Measurements from ENCODE around the gene PDE4D.
A peak's percentile ranks its signal among the peaks of the same experiment; 100 is the strongest.

PDE4D gene

DNA sequence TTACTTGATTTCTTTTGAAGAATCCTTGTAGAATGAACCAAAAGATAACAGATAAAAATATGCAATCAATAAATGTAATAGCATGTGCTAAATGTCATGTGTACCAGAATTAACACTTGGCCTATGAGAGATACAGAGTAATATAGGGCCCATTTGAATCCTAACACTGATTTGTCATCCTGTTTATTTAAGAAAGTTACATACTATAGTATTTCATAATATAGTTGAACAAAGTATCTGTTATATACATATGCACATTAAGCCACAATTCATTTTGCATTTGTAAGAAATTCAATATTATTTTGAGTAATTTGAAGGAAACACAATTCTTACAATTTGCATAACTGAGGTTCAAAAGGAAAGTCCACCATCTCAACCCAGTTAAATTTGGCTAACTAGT is 389.5 kb downstream of the PDE4D start:
- H3K4me1 ChIP-seq (ENCODE audit: insufficient read depth, low read length): peaks cover 16% of the 10 kb centered on the region
- H3K27ac ChIP-seq (ENCODE audit: low read depth, low read length): no peak overlapping the region
- H3K9ac ChIP-seq (ENCODE audit: low read length): no peak overlapping the region
- H3K27me3 ChIP-seq (ENCODE audit: control insufficient read depth in 1 of 2, insufficient read depth in 2 of 2, low read length in 2 of 2): no peaks in the 10 kb centered on the region
- H3K4me3 ChIP-seq (ENCODE audit: low read depth in 1 of 2, low read length in 2 of 2): no peak overlapping the region
- H3K36me3 ChIP-seq (ENCODE audit: insufficient read depth, low read length): no peaks in the 10 kb centered on the region
- H3K9me3 ChIP-seq (ENCODE audit: low read length): no peaks in the 10 kb centered on the region

DNA sequence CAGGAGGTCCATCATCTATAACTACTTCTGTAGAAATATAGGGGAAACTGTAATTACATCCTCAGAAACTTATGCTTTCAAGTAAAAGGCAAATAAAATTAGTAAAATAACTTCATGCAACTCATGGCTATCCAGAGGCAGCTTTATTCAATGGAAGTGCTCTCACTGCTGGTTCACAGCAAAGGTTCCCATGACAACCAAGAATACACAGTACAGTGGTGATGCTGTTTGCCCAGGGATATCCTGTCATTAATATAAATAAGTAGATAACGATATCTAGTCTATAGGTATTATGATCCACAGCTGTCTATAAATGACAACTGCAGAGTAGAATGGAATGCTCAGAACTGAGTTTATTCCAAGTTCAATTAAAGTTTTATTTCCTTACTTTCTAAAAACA is 390.3 kb downstream of the PDE4D start:
- H3K4me1 ChIP-seq (ENCODE audit: insufficient read depth, low read length): peaks cover 16% of the 10 kb centered on the region
- no peak overlapping the region for H3K27ac ChIP-seq (ENCODE audit: low read depth, low read length)
- H3K9me3 ChIP-seq (ENCODE audit: low read length): no peaks in the 10 kb centered on the region
- no peaks in the 10 kb centered on the region for H3K27me3 ChIP-seq (ENCODE audit: control insufficient read depth in 1 of 2, insufficient read depth in 2 of 2, low read length in 2 of 2)
- no peak overlapping the region for H3K4me3 ChIP-seq (ENCODE audit: low read depth in 1 of 2, low read length in 2 of 2)
- H3K36me3 ChIP-seq (ENCODE audit: insufficient read depth, low read length): no peaks in the 10 kb centered on the region
- no peak overlapping the region for H3K9ac ChIP-seq (ENCODE audit: low read length)

GRCh38 chr5:59501316-59501715 is 392.2 kb downstream of the PDE4D start:
- H3K4me1 ChIP-seq (ENCODE audit: insufficient read depth, low read length): peaks cover 16% of the 10 kb centered on the region
- no peaks in the 10 kb centered on the region for H3K9me3 ChIP-seq (ENCODE audit: low read length)
- no peaks in the 10 kb centered on the region for H3K27me3 ChIP-seq (ENCODE audit: control insufficient read depth in 1 of 2, insufficient read depth in 2 of 2, low read length in 2 of 2)
- H3K9ac ChIP-seq (ENCODE audit: low read length): no peak overlapping the region
- H3K36me3 ChIP-seq (ENCODE audit: insufficient read depth, low read length): no peaks in the 10 kb centered on the region
- no peak overlapping the region for H3K27ac ChIP-seq (ENCODE audit: low read depth, low read length)
- H3K4me3 ChIP-seq (ENCODE audit: low read depth in 1 of 2, low read length in 2 of 2): no peak overlapping the region

DNA sequence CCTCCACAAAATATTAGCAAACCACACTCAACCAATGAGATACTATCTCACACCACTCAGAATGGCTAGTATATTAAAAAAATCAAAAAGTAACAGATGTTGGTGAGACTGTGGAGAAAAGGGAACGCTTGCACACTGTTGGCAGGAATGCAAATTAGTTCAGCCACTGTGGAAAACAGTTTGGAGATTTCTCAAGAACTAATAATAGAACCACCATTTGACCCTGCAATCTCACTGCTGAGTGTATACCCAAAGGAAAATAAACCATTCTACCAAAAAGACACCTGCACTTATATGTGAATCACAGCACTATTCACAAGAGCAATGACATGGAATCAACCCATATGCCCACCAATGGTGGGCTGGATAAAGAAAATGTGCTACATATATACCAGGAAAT is 393.5 kb downstream of the PDE4D start:
- H3K9me3 ChIP-seq (ENCODE audit: low read length): no peaks in the 10 kb centered on the region
- no peak overlapping the region for H3K9ac ChIP-seq (ENCODE audit: low read length)
- no peaks in the 10 kb centered on the region for H3K36me3 ChIP-seq (ENCODE audit: insufficient read depth, low read length)
- peaks cover 10% of the 10 kb centered on the region for H3K4me1 ChIP-seq (ENCODE audit: insufficient read depth, low read length)
- no peak overlapping the region for H3K4me3 ChIP-seq (ENCODE audit: low read depth in 1 of 2, low read length in 2 of 2)
- no peak overlapping the region for H3K27ac ChIP-seq (ENCODE audit: low read depth, low read length)
- no peaks in the 10 kb centered on the region for H3K27me3 ChIP-seq (ENCODE audit: control insufficient read depth in 1 of 2, insufficient read depth in 2 of 2, low read length in 2 of 2)

DNA sequence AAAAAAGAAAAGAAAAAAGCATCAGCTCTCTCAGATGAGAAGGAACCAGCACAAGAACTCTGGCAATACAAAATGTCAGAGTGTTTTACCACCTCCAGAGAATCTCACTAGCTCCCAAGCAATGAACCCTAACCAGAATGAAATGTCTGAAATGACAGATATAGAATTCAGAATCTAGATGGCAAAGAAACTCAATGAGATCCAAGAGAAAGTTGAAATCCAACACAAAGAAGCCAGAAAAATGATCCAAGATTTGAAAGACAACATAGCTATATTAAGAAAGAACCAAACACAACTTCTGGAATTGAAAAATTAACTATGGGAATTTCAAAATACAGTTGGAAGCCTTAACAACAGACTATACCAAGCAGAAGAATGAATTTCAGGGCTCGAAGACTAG is 396.3 kb downstream of the PDE4D start:
- Histone ChIP-seq H3K9ac (ENCODE audit: low read length) (no peak overlapping the region), H3K4me1 (ENCODE audit: insufficient read depth, low read length) (peaks cover 4% of the 10 kb centered on the region)

DNA sequence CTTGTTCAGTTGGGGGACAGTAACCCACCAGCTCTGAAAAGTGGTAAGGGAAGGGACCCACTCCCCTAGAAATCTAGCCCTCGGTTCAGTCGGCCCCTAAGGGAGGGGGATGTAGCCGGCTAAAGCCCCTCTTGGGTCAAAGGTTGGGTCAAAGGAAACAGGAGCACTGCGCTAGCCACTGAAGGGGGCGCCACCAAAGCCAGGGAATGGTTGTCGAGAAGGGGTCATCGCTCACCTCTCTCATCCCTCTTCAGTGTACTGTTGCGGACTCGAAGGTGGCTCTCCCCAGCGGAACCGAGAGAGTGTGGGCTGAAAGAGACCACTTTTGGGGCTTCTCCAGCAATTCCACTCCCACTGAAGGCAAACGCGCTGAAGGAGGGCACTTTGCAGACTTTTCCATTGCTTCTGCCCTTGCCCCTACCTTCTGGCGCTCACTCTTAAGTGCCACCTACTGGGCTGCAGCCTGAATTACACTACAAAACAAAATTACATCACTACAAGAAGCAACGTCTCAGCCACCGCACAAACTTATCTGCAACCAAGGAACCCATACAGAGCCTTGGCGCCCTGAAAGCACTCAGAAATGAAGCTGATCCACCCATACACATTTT is 396.9 kb downstream of the PDE4D start:
- H3K4me3 ChIP-seq (ENCODE audit: low read depth in 1 of 2, low read length in 2 of 2): no peak overlapping the region
- no peak overlapping the region for H3K9ac ChIP-seq (ENCODE audit: low read length)
- H3K4me1 ChIP-seq (ENCODE audit: insufficient read depth, low read length): no peaks in the 10 kb centered on the region
- no peaks in the 10 kb centered on the region for H3K27me3 ChIP-seq (ENCODE audit: control insufficient read depth in 1 of 2, insufficient read depth in 2 of 2, low read length in 2 of 2)
- H3K9me3 ChIP-seq (ENCODE audit: low read length): no peaks in the 10 kb centered on the region
- H3K36me3 ChIP-seq (ENCODE audit: insufficient read depth, low read length): no peaks in the 10 kb centered on the region
- H3K27ac ChIP-seq (ENCODE audit: low read depth, low read length): no peak overlapping the region

More for the DNA sequence above, 396.3 kb downstream of the PDE4D start:
- Histone ChIP-seq H3K9me3 (ENCODE audit: low read length) (no peaks in the 10 kb centered on the region), H3K36me3 (ENCODE audit: insufficient read depth, low read length) (no peaks in the 10 kb centered on the region), H3K27me3 (ENCODE audit: control insufficient read depth in 1 of 2, insufficient read depth in 2 of 2, low read length in 2 of 2) (no peaks in the 10 kb centered on the region), H3K27ac (ENCODE audit: low read depth, low read length) (no peak overlapping the region), H3K4me3 (ENCODE audit: low read depth in 1 of 2, low read length in 2 of 2) (no peak overlapping the region)

GRCh38 chr5:59491945-59492344 is 401.6 kb downstream of the PDE4D start:
- H3K27ac ChIP-seq (ENCODE audit: low read depth, low read length): no peak overlapping the region
- no peaks in the 10 kb centered on the region for H3K36me3 ChIP-seq (ENCODE audit: insufficient read depth, low read length)
- no peaks in the 10 kb centered on the region for H3K9me3 ChIP-seq (ENCODE audit: low read length)
- no peak overlapping the region for H3K9ac ChIP-seq (ENCODE audit: low read length)
- H3K27me3 ChIP-seq (ENCODE audit: control insufficient read depth in 1 of 2, insufficient read depth in 2 of 2, low read length in 2 of 2): no peaks in the 10 kb centered on the region
- H3K4me3 ChIP-seq (ENCODE audit: low read depth in 1 of 2, low read length in 2 of 2): no peak overlapping the region
- peaks cover 12% of the 10 kb centered on the region for H3K4me1 ChIP-seq (ENCODE audit: insufficient read depth, low read length)

GRCh38 chr5:59489551-59489950 is 404.0 kb downstream of the PDE4D start:
- no peak overlapping the region for H3K9ac ChIP-seq (ENCODE audit: low read length)
- H3K4me3 ChIP-seq (ENCODE audit: low read depth in 1 of 2, low read length in 2 of 2): no peak overlapping the region
- H3K27me3 ChIP-seq (ENCODE audit: control insufficient read depth in 1 of 2, insufficient read depth in 2 of 2, low read length in 2 of 2): no peaks in the 10 kb centered on the region
- no peak overlapping the region for H3K27ac ChIP-seq (ENCODE audit: low read depth, low read length)
- H3K36me3 ChIP-seq (ENCODE audit: insufficient read depth, low read length): no peaks in the 10 kb centered on the region
- no peaks in the 10 kb centered on the region for H3K9me3 ChIP-seq (ENCODE audit: low read length)
- peaks cover 20% of the 10 kb centered on the region for H3K4me1 ChIP-seq (ENCODE audit: insufficient read depth, low read length)

GRCh38 chr5:59487772-59488729 is 405.5 kb downstream of the PDE4D start:
- Histone ChIP-seq H3K9me3 (ENCODE audit: low read length) (no peaks in the 10 kb centered on the region), H3K27me3 (ENCODE audit: control insufficient read depth in 1 of 2, insufficient read depth in 2 of 2, low read length in 2 of 2) (no peaks in the 10 kb centered on the region), H3K27ac (ENCODE audit: low read depth, low read length) (no peak overlapping the region), H3K36me3 (ENCODE audit: insufficient read depth, low read length) (no peaks in the 10 kb centered on the region), H3K9ac (ENCODE audit: low read length) (no peak overlapping the region), H3K4me1 (ENCODE audit: insufficient read depth, low read length) (peaks cover 30% of the 10 kb centered on the region), H3K4me3 (ENCODE audit: low read depth in 1 of 2, low read length in 2 of 2) (peak overlapping the region in 1 of 2 donors; percentile 11)

DNA sequence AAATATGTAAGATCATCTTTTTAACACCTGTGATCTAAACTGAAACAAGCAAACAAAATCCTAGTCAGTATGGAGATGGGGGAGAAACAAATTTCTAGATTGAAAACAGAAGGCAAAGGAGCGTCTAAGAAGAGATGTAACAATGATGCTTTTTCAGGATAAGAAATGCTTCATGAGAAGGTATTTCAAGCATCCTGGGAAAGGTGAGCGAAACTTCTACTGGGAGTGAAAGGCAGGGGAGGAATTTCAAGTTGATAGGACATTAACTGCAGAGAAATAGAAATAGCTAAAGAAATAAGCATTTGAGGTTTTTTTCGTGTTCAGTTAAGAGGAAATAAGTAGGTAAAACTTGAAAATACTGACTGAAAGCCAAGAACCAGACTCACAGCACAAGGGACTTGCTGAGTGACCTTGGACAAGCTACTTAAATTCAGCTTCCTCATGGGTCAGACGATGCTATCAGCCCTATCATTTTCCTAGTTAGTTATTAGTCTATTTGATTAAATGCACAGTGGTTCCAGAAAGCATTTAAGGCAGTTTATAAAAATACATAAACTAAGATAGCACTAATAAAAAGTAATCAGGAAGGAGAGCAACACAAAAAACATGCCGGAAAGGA is 406.3 kb downstream of the PDE4D start:
- Histone ChIP-seq H3K4me3 (ENCODE audit: low read depth in 1 of 2, low read length in 2 of 2) (peak overlapping the region in 1 of 2 donors; percentile 11), H3K9ac (ENCODE audit: low read length) (no peak overlapping the region), H3K9me3 (ENCODE audit: low read length) (no peaks in the 10 kb centered on the region), H3K27me3 (ENCODE audit: control insufficient read depth in 1 of 2, insufficient read depth in 2 of 2, low read length in 2 of 2) (no peaks in the 10 kb centered on the region), H3K4me1 (ENCODE audit: insufficient read depth, low read length) (peaks cover 30% of the 10 kb centered on the region), H3K27ac (ENCODE audit: low read depth, low read length) (no peak overlapping the region), H3K36me3 (ENCODE audit: insufficient read depth, low read length) (no peaks in the 10 kb centered on the region)

DNA sequence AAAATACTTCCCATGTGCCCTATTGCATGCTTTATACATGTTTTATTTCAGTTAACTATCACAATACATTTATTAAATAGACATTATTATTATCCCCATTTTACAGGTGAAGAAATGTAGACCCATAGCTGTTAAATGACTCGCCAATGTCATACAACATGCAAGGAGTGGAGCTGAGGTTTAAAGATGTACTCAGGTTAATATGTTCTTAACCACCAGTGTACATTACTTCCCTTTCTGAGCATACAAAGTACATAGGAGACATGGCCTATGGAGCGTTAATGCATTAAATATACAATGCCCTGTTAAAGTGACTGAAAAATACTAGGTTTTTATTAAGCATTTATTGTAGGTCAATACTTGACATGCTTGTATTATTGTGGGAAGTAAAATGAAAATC is 407.0 kb downstream of the PDE4D start:
- Histone ChIP-seq H3K9ac (ENCODE audit: low read length) (no peak overlapping the region), H3K27me3 (ENCODE audit: control insufficient read depth in 1 of 2, insufficient read depth in 2 of 2, low read length in 2 of 2) (no peaks in the 10 kb centered on the region), H3K36me3 (ENCODE audit: insufficient read depth, low read length) (no peaks in the 10 kb centered on the region), H3K27ac (ENCODE audit: low read depth, low read length) (no peak overlapping the region), H3K4me1 (ENCODE audit: insufficient read depth, low read length) (peaks cover 30% of the 10 kb centered on the region), H3K4me3 (ENCODE audit: low read depth in 1 of 2, low read length in 2 of 2) (no peak overlapping the region), H3K9me3 (ENCODE audit: low read length) (no peaks in the 10 kb centered on the region)

Measured in muscle layer of colon (tissue), 2 donors.